GM23338 (cell line): ENCODE data around the gene DNAI1. TPM values are rescaled to one million over a fixed set of nuclear protein-coding genes. Genes with fewer than 3 reads are reported as not detected.

Experiments
- ATAC-seq: fragments of 200-7000 bp; cut with Tn5 transposase; 3 replicates; pipeline ENCODE4 v1.9.1; 2020
- DNase-seq: peaks from one replicate; pipeline ENCODE4 v3.0.0-alpha.2; 2015; ENCODE audit warnings: low spot score
- H2AFZ ChIP-seq: fragments of 200-600 bp; sonication (generic); 2 replicates; pipeline ENCODE4 v1.8.0; 2016; ENCODE audit warnings: antibody characterized with exemption, mild to moderate bottlenecking, moderate library complexity
- H3F3A ChIP-seq: fragments of 200-600 bp; sonication (generic); replicated peaks from 2 replicates; pipeline ENCODE4 v1.8.0; 2017; ENCODE audit warnings: antibody characterized with exemption, mixed run types, low read depth
- H3K27ac ChIP-seq: fragments of 200-600 bp; sonication (generic); 2 replicates; pipeline ENCODE4 v1.6.1; 2016; ENCODE audit warnings: low read depth
- H3K27me3 ChIP-seq: fragments of 200-600 bp; sonication (generic); 2 replicates; pipeline ENCODE4 v1.8.0; 2016; ENCODE audit warnings: mild to moderate bottlenecking, mixed run types, moderate library complexity; ENCODE audit not compliant: insufficient read depth
- H3K36me3 ChIP-seq: fragments of 200-600 bp; sonication (generic); 2 replicates; pipeline ENCODE4 v1.8.0; 2016; ENCODE audit warnings: mild to moderate bottlenecking; ENCODE audit not compliant: insufficient read depth
- H3K4me1 ChIP-seq: fragments of 200-600 bp; sonication (generic); 2 replicates; pipeline ENCODE4 v1.8.0; 2016; ENCODE audit warnings: mild to moderate bottlenecking, moderate library complexity; ENCODE audit not compliant: insufficient read depth
- H3K4me2 ChIP-seq: fragments of 200-600 bp; sonication (generic); 2 replicates; pipeline ENCODE4 v1.7.1; 2017; ENCODE audit warnings: mixed run types
- H3K4me3 ChIP-seq: fragments of 200-600 bp; sonication (generic); 2 replicates; pipeline ENCODE4 v1.6.1; 2016; ENCODE audit warnings: mixed run types
- H3K79me2 ChIP-seq: fragments of 200-600 bp; sonication (generic); replicated peaks from 2 replicates; pipeline ENCODE4 v1.8.0; 2017; ENCODE audit warnings: mild to moderate bottlenecking; ENCODE audit not compliant: insufficient read depth
- H3K9me2 ChIP-seq: fragments of 200-600 bp; sonication (generic); 2 replicates; pipeline ENCODE4 v1.8.0; 2017; ENCODE audit not compliant: insufficient read depth
- H4K20me1 ChIP-seq: fragments of 200-600 bp; sonication (generic); replicated peaks from 2 replicates; pipeline ENCODE4 v1.8.0; 2017; ENCODE audit warnings: mild to moderate bottlenecking; ENCODE audit not compliant: insufficient read depth
- H3K27ac Mint-ChIP-seq: 2 replicates; pipeline ENCODE4 v1.8.0; 2020; ENCODE audit warnings: inconsistent platforms, mild to moderate bottlenecking, moderate library complexity, mixed read lengths
- H3K27me3 Mint-ChIP-seq: 3 replicates; pipeline ENCODE4 v1.8.0; 2022; ENCODE audit warnings: low read depth, mild to moderate bottlenecking, moderate library complexity, mixed read lengths, inconsistent platforms; ENCODE audit not compliant: insufficient read depth, poor library complexity
- H3K36me3 Mint-ChIP-seq: 3 replicates; pipeline ENCODE4 v1.8.0; 2021; ENCODE audit warnings: low read depth, mild to moderate bottlenecking, inconsistent platforms, moderate library complexity, mixed read lengths
- H3K4me1 Mint-ChIP-seq: 3 replicates; pipeline ENCODE4 v1.8.0; 2020; ENCODE audit warnings: mild to moderate bottlenecking, inconsistent platforms, mixed read lengths
- H3K4me3 Mint-ChIP-seq: 3 replicates; pipeline ENCODE4 v1.8.0; 2021; ENCODE audit warnings: moderate library complexity, mild to moderate bottlenecking, inconsistent platforms, mixed read lengths
- H3K9me3 Mint-ChIP-seq: 3 replicates; pipeline ENCODE4 v1.8.0; 2020; ENCODE audit warnings: moderate library complexity, mild to moderate bottlenecking, inconsistent platforms, mixed read lengths
- CREB1 ChIP-seq: fragments of 250-450 bp; sonication (Bioruptor Pico); IDR thresholded peaks from 2 replicates; pipeline ENCODE4 v1.5.0; 2020; ENCODE audit warnings: low read depth, mild to moderate bottlenecking, moderate library complexity
- CTCF ChIP-seq, 2 experiments: fragments of 200-600 bp in 1 of 2; sonication (generic) in 1 of 2; conservative IDR thresholded peaks; 2 replicates each; pipeline versions ENCODE4 v1.5.1 to v1.6.1; 2016 to 2017; ENCODE audit warnings: antibody characterized with exemption in 2 of 2, low read depth in 2 of 2, mild to moderate bottlenecking in 2 of 2, moderate library complexity in 1 of 2
- ETS1 ChIP-seq: IDR thresholded peaks from 2 replicates; pipeline ENCODE4 v1.6.1; 2016; ENCODE audit warnings: antibody characterized with exemption
- EZH2 ChIP-seq: fragments of 200-600 bp; sonication (generic); IDR thresholded peaks from one replicate; pipeline ENCODE4 v1.8.0; 2017; ENCODE audit warnings: antibody characterized with exemption, mild to moderate bottlenecking, low read depth; ENCODE audit not compliant: unreplicated experiment
- EZH2phosphoT487 ChIP-seq: fragments of 200-600 bp; sonication (generic); IDR thresholded peaks from one replicate; pipeline ENCODE4 v1.8.1; 2018; ENCODE audit warnings: antibody characterized with exemption; ENCODE audit not compliant: unreplicated experiment
- JUNB ChIP-seq: IDR thresholded peaks from one replicate; pipeline ENCODE4 v1.6.1; 2016; ENCODE audit warnings: antibody characterized with exemption; ENCODE audit not compliant: unreplicated experiment
- NANOG ChIP-seq: IDR thresholded peaks from 2 replicates; pipeline ENCODE4 v1.6.1; 2016; ENCODE audit warnings: antibody characterized with exemption, borderline replicate concordance
- POLR2AphosphoS5 ChIP-seq: IDR thresholded peaks from 2 replicates; pipeline ENCODE4 v1.6.1; 2016; ENCODE audit warnings: antibody characterized with exemption, low read depth
- REST ChIP-seq: IDR thresholded peaks from one replicate; pipeline ENCODE4 v1.6.1; 2018; ENCODE audit warnings: antibody characterized with exemption; ENCODE audit not compliant: unreplicated experiment
- STAT1 ChIP-seq: IDR thresholded peaks from one replicate; pipeline ENCODE4 v1.6.1; 2016; ENCODE audit warnings: antibody characterized with exemption; ENCODE audit not compliant: unreplicated experiment
- ZNF114 ChIP-seq: fragments of 250-450 bp; sonication (Bioruptor Pico); IDR thresholded peaks from 2 replicates; pipeline ENCODE4 v1.5.0; 2020; ENCODE audit warnings: mild to moderate bottlenecking, moderate library complexity
- ZNF331 ChIP-seq: fragments of 250-450 bp; sonication (Bioruptor Pico); IDR thresholded peaks from 2 replicates; pipeline ENCODE4 v1.5.0; 2020; ENCODE audit warnings: low read depth, mild to moderate bottlenecking, moderate library complexity
- polyA plus RNA-seq: library from polyadenylated mRNA; unstranded; fragments of >200 nt; fragmentation: Nextera tagmentation; extraction: Ambion mirVana; gene quantifications from 2 replicates; pipeline ENCODE4 v1.2.1, GENCODE V29; 2016
- total RNA-seq: library from RNA; depleted of rRNA; stranded (reverse); fragments of >200 nt; shearing (Covaris generic); gene quantifications from 2 replicates; pipeline ENCODE4 v1.2.3, GENCODE V29; 2014
- TF ChIP-seq, protein P1 (sequence below): fragments of 250-450 bp; sonication (Bioruptor Pico); IDR thresholded peaks from 2 replicates; pipeline ENCODE4 v1.5.0; 2020; ENCODE audit warnings: mild to moderate bottlenecking, moderate library complexity

Gene DNAI1
- total and polyA plus RNA-seq, 2 experiments from 2014 or later = 1.0 to 1.1 TPM

GRCh38 chr9:34496149-34496712 lies 37.6 kb downstream of the DNAI1 start:
- Mint-ChIP-seq H3K4me3 (no peak overlapping the region), H3K27ac (no peak overlapping the region), H3K9me3 (no peaks in the 10 kb centered on the region), H3K36me3 (no peaks in the 10 kb centered on the region), H3K4me1 (no peaks in the 10 kb centered on the region), H3K27me3 (peaks cover 2% of the 10 kb centered on the region)
- TF ChIP-seq CTCF (conservative IDR thresholded peaks at IDR 0.05; ENCODE audit: low read depth in 2 of 2) (no peak), EZH2phosphoT487 (no peak), ZNF331 (CRISPR knock-in tag) (no peak), POLR2AphosphoS5 (no peak), CREB1 (CRISPR knock-in tag) (no peak), ZNF114 (CRISPR knock-in tag) (no peak), EZH2 (no peak), REST (no peak), NANOG (no peak), JUNB (no peak), STAT1 (no peak), ETS1 (no peak)
- TF ChIP-seq, protein P1, sequence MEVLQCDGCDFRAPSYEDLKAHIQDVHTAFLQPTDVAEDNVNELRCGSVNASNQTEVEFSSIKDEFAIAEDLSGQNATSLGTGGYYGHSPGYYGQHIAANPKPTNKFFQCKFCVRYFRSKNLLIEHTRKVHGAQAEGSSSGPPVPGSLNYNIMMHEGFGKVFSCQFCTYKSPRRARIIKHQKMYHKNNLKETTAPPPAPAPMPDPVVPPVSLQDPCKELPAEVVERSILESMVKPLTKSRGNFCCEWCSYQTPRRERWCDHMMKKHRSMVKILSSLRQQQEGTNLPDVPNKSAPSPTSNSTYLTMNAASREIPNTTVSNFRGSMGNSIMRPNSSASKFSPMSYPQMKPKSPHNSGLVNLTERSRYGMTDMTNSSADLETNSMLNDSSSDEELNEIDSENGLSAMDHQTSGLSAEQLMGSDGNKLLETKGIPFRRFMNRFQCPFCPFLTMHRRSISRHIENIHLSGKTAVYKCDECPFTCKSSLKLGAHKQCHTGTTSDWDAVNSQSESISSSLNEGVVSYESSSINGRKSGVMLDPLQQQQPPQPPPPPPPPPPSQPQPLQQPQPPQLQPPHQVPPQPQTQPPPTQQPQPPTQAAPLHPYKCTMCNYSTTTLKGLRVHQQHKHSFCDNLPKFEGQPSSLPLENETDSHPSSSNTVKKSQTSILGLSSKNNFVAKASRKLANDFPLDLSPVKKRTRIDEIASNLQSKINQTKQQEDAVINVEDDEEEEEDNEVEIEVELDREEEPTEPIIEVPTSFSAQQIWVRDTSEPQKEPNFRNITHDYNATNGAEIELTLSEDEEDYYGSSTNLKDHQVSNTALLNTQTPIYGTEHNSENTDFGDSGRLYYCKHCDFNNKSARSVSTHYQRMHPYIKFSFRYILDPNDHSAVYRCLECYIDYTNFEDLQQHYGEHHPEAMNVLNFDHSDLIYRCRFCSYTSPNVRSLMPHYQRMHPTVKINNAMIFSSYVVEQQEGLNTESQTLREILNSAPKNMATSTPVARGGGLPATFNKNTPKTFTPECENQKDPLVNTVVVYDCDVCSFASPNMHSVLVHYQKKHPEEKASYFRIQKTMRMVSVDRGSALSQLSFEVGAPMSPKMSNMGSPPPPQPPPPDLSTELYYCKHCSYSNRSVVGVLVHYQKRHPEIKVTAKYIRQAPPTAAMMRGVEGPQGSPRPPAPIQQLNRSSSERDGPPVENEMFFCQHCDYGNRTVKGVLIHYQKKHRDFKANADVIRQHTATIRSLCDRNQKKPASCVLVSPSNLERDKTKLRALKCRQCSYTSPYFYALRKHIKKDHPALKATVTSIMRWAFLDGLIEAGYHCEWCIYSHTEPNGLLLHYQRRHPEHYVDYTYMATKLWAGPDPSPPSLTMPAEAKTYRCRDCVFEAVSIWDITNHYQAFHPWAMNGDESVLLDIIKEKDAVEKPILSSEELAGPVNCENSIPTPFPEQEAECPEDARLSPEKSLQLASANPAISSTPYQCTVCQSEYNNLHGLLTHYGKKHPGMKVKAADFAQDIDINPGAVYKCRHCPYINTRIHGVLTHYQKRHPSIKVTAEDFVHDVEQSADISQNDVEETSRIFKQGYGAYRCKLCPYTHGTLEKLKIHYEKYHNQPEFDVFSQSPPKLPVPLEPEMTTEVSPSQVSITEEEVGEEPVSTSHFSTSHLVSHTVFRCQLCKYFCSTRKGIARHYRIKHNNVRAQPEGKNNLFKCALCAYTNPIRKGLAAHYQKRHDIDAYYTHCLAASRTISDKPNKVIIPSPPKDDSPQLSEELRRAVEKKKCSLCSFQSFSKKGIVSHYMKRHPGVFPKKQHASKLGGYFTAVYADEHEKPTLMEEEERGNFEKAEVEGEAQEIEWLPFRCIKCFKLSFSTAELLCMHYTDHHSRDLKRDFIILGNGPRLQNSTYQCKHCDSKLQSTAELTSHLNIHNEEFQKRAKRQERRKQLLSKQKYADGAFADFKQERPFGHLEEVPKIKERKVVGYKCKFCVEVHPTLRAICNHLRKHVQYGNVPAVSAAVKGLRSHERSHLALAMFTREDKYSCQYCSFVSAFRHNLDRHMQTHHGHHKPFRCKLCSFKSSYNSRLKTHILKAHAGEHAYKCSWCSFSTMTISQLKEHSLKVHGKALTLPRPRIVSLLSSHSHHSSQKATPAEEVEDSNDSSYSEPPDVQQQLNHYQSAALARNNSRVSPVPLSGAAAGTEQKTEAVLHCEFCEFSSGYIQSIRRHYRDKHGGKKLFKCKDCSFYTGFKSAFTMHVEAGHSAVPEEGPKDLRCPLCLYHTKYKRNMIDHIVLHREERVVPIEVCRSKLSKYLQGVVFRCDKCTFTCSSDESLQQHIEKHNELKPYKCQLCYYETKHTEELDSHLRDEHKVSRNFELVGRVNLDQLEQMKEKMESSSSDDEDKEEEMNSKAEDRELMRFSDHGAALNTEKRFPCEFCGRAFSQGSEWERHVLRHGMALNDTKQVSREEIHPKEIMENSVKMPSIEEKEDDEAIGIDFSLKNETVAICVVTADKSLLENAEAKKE (CRISPR knock-in tag) = no peak
- ATAC-seq (no peak), DNase-seq (no peak)
- H3K36me3 ChIP-seq = no peaks in the 10 kb centered on the region
- 0 out of 2 replicates have a peak, but pooled peaks cover 6% of the 10 kb centered on the region for H3K4me1 ChIP-seq
- H3K4me2 ChIP-seq = no peak overlapping the region
- no peak overlapping the region for H3K27ac ChIP-seq
- H3K79me2 ChIP-seq = no peaks in the 10 kb centered on the region
- no peaks in the 10 kb centered on the region for H3K9me2 ChIP-seq
- H2AFZ ChIP-seq = no peak overlapping the region
- H3K27me3 ChIP-seq = no peaks in the 10 kb centered on the region
- no peaks in the 10 kb centered on the region for H4K20me1 ChIP-seq
- H3F3A ChIP-seq = no peaks in the 10 kb centered on the region
- H3K4me3 ChIP-seq = no peak overlapping the region
